H7 (cell line): ENCODE measurements around the gene CRY2. TPM values are rescaled to one million over a fixed set of nuclear protein-coding genes. Genes with fewer than 3 reads are reported as not detected.
"Not testable (repeated sequence)": the region's sequence is repeated elsewhere in the genome, so short reads cannot be mapped to it uniquely, and the experiment has no call there.

ENCODE experiments used
- DNase-seq: peaks from one replicate; pipeline ENCODE4 v3.0.0; 2012
- H3K27me3 ChIP-seq: 2 replicates; pipeline ENCODE4 v1.6.0; 2011; ENCODE audit warnings: mild to moderate bottlenecking, low read length; ENCODE audit not compliant: control insufficient read depth, insufficient read depth
- H3K36me3 ChIP-seq: replicated peaks from 2 replicates; pipeline ENCODE4 v1.5.1; 2011; ENCODE audit warnings: low read length; ENCODE audit not compliant: control insufficient read depth, insufficient read depth
- H3K4me3 ChIP-seq: 2 replicates; pipeline ENCODE4 v1.5.1; 2011; ENCODE audit warnings: low read depth, mild to moderate bottlenecking, control low read depth, low read length, moderate library complexity; ENCODE audit not compliant: insufficient read depth
- total RNA-seq: library from RNA; depleted of rRNA; stranded (reverse); fragments of >200 nt; shearing (Covaris generic); gene quantifications from 2 replicates; pipeline ENCODE4 v1.2.3, GENCODE V29; 2014

CRY2 gene
- total RNA-seq, 1 experiment from 2014 or later: 16.0 TPM

DNA sequence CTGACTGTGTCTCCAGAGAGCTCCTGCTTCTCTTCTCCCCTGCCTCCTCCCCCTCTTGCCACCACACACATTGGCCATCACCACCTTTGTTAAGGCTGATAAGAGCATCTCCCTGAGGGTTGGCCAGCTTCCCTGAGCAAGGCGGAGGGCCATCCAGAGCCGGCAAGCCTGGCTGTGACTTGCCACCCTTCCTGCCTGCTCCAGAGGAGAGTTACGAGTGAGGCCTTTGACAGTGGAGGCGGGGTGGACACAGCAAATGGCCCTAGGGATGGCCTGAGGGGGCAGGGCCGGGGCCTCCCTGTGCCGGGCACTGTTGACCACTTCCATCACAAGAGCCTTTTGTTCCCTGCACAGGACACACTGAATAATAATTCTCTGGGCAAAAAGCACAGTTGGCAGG, 54.4 kb downstream of the CRY2 start:
- H3K36me3 ChIP-seq: peaks cover 9% of the 10 kb centered on the region
- no peak overlapping the region for H3K4me3 ChIP-seq
- H3K27me3 ChIP-seq: peaks cover 6% of the 10 kb centered on the region
- peak; percentile 41 for DNase-seq

DNA sequence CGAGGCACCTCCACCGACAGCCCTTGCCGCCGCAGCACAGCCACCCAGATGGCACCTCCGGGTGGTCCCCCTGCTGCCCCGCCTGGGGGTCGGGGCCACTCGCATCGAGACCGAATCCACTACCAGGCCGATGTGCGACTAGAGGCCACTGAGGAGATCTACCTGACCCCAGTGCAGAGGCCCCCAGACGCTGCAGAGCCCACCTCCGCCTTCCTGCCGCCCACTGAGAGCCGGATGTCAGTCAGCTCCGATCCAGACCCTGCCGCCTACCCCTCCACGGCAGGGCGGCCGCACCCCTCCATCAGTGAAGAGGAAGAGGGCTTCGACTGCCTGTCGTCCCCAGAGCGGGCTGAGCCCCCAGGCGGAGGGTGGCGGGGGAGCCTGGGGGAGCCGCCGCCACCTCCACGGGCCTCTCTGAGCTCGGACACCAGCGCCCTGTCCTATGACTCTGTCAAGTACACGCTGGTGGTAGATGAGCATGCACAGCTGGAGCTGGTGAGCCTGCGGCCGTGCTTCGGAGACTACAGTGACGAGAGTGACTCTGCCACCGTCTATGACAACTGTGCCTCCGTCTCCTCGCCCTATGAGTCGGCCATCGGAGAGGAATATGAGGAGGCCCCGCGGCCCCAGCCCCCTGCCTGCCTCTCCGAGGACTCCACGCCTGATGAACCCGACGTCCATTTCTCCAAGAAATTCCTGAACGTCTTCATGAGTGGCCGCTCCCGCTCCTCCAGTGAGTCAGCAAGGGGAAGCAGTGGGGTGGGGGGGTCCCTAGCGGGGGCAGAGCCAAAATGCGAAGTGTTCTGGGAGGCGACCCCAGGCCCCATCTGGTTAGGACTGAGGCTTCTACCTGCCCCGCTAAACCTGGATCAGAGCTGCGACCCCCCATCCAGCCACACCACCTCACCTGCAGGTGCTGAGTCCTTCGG, 55.4 kb downstream of the CRY2 start:
- Histone ChIP-seq H3K36me3 (peaks cover 9% of the 10 kb centered on the region), H3K4me3 (no peak overlapping the region), H3K27me3 (peaks cover 6% of the 10 kb centered on the region)
- peak; percentile 55 for DNase-seq

DNA sequence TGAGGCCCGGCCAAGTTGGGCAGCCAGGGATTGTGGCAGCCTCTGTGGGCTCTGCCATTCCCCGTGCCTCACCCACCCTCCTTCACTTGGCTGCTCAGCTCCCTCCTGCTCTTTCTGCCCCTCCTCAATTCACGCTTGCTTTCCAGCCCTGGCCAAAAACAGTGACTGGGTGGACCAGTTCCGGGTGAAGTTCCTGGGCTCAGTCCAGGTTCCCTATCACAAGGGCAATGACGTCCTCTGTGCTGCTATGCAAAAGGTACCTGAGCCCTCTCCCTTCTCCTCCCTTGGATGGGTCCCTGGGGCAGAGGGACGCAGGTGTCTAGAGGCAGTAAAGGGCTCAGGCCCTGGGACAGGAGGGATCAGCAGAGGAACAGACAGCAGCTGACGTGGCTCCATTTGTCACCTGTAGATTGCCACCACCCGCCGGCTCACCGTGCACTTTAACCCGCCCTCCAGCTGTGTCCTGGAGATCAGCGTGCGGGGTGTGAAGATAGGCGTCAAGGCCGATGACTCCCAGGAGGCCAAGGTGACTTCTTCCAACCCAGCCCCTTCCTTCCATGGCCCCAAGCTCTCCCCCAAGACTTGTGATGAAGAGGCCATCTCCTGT, 57.1 kb downstream of the CRY2 start:
- no peak overlapping the region for H3K4me3 ChIP-seq
- H3K27me3 ChIP-seq: peaks cover 6% of the 10 kb centered on the region
- no peak for DNase-seq
- peaks cover 9% of the 10 kb centered on the region for H3K36me3 ChIP-seq

DNA sequence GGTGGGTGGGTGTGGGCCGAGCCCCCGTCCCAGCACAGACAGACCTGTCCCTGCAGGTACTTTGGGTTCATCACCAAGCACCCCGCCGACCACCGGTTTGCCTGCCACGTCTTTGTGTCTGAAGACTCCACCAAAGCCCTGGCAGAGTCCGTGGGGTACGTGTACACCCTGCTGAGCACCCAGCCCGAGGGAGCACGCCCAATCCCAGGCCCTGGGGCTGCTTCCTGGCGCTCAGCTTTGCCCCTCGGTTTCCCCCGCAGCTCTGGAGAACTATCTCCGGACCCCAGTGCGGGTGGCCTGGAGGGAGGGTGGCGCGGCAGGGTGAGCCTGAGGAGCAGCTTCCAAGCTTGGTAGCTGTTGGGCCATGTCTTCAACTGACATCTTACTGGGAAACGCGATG, 57.8 kb downstream of the CRY2 start:
- DNase-seq: no peak
- peaks cover 6% of the 10 kb centered on the region for H3K27me3 ChIP-seq

DNA sequence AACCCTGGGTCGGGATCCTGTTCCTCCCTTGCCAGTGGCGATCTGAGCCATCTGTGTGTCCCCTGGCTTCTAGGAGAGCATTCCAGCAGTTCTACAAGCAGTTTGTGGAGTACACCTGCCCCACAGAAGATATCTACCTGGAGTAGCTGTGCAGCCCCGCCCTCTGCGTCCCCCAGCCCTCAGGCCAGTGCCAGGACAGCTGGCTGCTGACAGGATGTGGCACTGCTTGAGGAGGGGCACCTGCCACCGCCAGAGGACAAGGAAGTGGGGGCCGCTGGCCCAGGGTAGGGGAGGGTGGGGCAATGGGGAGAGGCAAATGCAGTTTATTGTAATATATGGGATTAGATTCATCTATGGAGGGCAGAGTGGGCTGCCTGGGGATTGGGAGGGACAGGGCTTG, 58.3 kb downstream of the CRY2 start:
- not testable (repeated sequence) for H3K4me3 ChIP-seq, H3K27me3 ChIP-seq, H3K36me3 ChIP-seq, DNase-seq

More for the DNA sequence above, 57.8 kb downstream of the CRY2 start:
- H3K36me3 ChIP-seq: peaks cover 9% of the 10 kb centered on the region
- H3K4me3 ChIP-seq: no peak overlapping the region

DNA sequence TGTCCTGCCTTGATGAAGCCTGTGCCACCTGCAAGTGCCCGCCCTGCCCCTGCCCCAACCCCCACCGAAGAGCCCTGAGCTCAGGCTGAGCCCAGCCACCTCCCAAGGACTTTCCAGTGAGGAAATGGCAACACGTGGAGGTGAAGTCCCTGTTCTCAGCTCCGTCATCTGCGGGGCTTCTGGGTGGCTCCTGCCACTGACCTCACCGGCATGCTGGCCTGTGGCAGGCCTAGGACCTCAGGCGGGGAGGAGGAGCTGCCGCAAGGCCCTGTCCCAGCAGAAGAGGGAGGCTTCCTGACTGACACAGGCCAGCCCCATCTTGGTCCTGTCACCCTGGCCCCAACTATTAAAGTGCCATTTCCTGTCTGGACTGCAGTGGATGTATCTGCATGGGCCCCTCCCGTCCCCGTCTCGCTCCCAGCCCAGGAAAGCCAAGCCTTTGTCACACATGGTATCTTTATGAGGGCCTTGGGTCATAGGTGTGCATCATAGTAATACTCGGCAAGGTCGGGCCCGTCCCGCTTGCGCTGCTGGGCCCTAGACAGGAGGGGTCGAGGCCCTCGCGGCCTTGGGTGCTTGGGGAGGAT, 58.9 kb downstream of the CRY2 start:
- Histone ChIP-seq H3K4me3 (no peak overlapping the region), H3K36me3 (peaks cover 9% of the 10 kb centered on the region)
- DNase-seq: no peak

DNA sequence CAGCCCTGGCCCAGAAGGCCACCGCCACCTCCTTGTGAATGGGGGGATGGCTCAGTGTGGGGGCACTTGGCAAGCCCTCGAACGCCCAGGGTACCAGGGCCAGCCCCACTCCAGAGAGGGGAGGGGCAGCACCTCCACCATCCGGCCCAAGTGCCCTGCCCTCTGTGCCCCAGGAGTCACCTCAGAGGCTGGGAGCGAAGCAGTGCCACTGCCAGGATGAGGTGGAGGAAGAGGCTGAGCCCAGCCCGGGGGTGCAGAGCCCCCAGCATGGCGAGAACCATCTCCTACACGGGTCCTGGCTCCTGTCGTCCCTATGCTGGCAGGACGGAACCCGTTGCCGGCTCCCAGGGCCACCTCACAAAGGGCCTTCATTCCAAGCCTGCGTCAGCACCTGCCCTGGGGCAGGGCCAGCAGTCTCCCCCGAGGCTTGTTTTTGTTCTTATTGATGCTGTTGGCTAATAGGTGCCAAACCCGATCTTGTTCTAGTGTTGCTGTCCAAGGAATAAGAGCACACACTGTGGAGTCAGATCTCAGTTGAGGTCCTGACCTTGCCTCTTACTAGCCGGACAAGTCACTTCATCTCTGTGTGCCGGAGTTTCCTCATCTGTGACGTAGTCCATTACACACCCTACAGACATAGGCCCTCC, 59.8 kb downstream of the CRY2 start, which contains the start of gene FREY1:
TSS of gene FREY1 (minus strand) at position 307 of the 647 bp plus-strand sequence. CDS start at position 281, 26 bp downstream.
- Histone ChIP-seq H3K27me3 (no peaks in the 10 kb centered on the region), H3K36me3 (peaks cover 10% of the 10 kb centered on the region), H3K4me3 (no peak within 1 kb of the TSS)
- DNase-seq: peak; percentile 66

More for the DNA sequence above, 58.9 kb downstream of the CRY2 start:
- H3K27me3 ChIP-seq: no peaks in the 10 kb centered on the region; the same call in 1 of the 2 replicates

DNA sequence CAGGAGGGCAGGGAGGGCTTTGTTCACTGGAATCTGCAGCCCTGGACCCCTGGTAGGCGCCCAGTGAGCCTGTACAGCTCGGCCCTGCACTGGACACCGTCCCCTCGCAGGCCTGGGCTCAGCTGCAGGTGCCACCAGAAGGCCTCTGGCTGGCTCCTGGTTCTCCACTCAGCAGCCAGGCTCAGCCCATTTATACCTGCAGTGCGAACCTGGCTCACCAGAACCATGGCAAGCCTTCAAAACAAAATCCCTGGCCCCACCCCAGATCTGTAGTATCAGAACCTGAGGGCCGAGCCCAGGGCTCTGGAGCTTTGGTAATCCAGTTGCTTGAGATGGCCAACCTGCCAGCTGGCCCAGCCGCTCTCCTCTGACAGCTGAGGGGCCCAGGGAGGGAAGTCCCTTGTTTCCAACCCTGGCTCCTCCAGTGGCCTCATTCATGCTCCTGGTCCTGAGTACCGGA, 60.7 kb downstream of the CRY2 start:
- H3K27me3 ChIP-seq: no peaks in the 10 kb centered on the region
- DNase-seq: no peak
- H3K4me3 ChIP-seq: no peak overlapping the region
- peaks cover 10% of the 10 kb centered on the region for H3K36me3 ChIP-seq

DNA sequence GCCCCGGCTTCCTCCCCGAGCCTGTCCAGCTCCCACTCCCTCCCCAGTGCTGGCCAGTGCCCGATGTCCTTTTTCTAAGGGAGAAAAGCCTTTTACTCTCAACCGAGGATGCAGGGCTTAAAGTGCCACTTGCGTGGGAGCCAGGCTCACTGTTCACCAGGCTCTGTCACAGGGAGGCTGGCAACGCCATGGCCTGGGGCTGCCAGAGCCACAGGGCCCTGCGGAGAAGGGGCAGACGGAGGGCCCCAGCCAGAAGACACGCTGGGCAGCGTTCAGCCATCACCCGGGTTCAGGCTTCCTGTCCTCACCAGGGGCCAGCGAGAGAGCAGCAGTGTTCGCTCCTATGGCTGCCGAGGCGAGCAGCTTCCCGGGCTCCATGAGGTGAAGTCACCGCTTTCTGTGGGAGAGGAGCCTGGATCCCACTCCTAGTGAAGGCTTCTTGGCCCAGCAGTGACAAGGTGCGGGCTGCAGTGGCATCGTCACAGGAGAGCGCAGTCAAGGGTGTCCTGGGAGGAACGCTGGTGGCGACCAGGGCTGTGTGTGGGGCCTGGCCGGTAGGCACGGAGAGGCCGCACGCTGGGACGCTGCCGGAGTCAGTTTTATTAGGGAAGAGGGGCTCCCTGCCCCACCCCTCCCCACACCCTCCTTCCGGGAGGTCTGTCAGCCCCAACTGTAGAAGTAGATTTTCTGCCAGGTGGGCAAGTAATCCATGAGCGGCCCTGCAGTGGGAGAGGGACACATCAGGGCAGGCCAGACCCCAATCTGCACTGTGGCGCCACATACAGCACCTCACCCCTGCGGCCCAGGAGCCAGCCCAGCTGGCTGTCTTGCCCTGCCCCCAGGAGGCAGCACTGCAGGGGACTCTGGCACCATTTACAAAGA, 62.6 kb downstream of the CRY2 start:
- Histone ChIP-seq H3K36me3 (peaks cover 4% of the 10 kb centered on the region), H3K4me3 (no peak overlapping the region), H3K27me3 (no peaks in the 10 kb centered on the region)
- DNase-seq: no peak

DNA sequence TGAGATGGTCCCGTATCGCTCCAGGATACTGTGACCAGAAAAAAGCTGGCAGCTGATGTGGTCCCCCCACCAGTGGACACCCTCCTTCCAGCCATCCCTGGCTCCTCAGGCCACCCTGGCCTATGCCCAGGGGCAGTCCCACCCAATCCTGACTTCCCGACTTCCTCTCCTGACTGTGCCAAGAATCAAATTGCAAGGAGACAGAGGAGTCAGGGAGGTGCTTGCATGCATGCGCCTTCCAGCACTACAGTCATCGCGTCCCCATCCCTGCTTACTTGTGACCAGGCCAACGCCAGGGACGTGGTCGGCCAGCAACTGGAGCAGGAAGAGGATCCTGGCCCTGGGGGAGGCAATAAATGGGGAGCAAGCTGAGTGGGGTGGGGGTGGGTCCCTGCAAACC, 63.3 kb downstream of the CRY2 start:
- DNase-seq: no peak
- peaks cover 4% of the 10 kb centered on the region for H3K36me3 ChIP-seq
- no peak overlapping the region for H3K4me3 ChIP-seq
- H3K27me3 ChIP-seq: no peaks in the 10 kb centered on the region

DNA sequence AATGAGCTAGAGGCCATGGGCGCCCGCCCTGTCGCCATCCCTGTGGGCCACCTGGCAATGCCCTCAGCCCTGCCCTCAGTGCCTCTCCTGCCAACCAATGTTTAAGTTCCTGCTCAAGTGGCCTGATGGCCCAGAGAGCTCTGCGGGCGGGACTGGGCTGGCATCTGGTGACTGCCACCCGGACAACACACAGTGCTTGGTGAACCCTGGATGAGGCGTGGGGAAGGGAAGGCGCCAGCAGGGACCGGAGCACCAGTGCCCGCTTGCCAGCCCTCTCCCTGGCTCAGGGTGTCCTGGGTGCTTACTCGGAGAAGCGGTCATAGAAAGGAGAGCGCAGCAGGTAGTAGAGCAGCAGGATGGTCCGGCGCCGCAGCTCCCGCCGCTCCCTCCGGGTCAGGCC, 66.2 kb downstream of the CRY2 start:
- Histone ChIP-seq H3K4me3 (no peak overlapping the region), H3K27me3 (no peaks in the 10 kb centered on the region), H3K36me3 (peaks cover 5% of the 10 kb centered on the region)
- no peak for DNase-seq

DNA sequence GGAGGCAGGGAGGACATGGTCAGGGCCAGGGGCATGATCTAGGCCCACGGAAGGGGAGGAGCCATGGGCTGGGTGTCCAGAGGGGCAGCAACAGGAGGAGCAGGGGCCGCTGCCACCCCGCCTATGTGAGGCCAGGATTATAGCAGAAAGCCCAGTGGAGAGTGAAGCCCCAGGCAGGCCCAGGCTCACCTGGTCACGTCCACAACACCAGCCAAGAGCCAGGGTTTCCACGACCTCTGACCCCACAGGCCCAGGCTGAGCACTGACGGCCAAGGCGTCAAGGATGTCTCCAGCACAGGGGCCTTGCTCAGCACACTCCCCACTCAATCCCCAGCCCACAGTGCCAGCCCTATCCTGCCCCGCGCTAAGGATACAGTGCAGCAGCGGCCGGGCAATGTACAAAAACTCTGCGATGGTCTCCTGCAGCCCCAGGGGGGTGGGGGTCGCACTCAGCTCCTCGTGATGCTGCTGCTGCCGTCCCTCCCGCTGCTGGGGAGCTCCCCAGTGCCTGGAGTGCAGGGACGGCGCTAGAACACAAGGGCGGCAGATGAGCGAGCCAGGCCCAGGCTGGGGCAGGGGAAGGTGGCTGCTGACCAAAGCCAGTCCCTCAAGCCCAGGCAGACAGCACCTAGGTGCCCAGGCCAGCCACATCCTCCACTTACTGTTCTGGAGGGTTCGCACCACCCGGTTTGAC, 66.8 kb downstream of the CRY2 start:
- H3K4me3 ChIP-seq: no peak overlapping the region
- no peaks in the 10 kb centered on the region for H3K27me3 ChIP-seq
- no peak for DNase-seq
- peaks cover 5% of the 10 kb centered on the region for H3K36me3 ChIP-seq

DNA sequence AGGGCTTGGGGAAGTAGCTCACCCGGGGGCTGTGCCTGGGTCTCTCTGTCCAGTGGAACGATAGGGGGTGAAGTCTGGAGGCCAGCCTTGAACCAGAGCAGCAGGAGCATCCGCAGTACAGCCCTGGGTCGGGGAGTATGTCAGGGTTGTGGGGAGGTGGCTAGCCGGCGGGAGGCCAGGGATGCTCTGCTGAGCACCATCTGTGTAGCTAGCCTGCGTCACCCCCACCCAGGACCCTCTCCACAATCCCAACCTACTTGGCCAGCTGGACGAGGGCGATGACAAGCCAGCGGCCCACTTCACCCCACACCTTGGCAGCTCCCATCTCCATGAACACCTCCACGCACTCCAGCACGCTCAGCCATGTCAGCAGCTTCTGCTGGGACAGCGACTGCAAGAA, 68.2 kb downstream of the CRY2 start:
- peaks cover 5% of the 10 kb centered on the region for H3K36me3 ChIP-seq
- no peaks in the 10 kb centered on the region for H3K27me3 ChIP-seq
- DNase-seq: no peak
- H3K4me3 ChIP-seq: no peak overlapping the region
